GM23338 (cell line): Measurements from ENCODE around the gene VGLL4. TPM values are rescaled to one million over a fixed set of nuclear protein-coding genes. Genes with fewer than 3 reads are reported as not detected.

Source experiments
- ATAC-seq: fragments of 200-7000 bp; cut with Tn5 transposase; 3 replicates; pipeline ENCODE4 v1.9.1; 2020
- DNase-seq: peaks from one replicate; pipeline ENCODE4 v3.0.0-alpha.2; 2015; ENCODE audit warnings: low spot score
- H2AFZ ChIP-seq: fragments of 200-600 bp; sonication (generic); 2 replicates; pipeline ENCODE4 v1.8.0; 2016; ENCODE audit warnings: antibody characterized with exemption, mild to moderate bottlenecking, moderate library complexity
- H3F3A ChIP-seq: fragments of 200-600 bp; sonication (generic); replicated peaks from 2 replicates; pipeline ENCODE4 v1.8.0; 2017; ENCODE audit warnings: antibody characterized with exemption, mixed run types, low read depth
- H3K27ac ChIP-seq: fragments of 200-600 bp; sonication (generic); 2 replicates; pipeline ENCODE4 v1.6.1; 2016; ENCODE audit warnings: low read depth
- H3K27me3 ChIP-seq: fragments of 200-600 bp; sonication (generic); 2 replicates; pipeline ENCODE4 v1.8.0; 2016; ENCODE audit warnings: mild to moderate bottlenecking, mixed run types, moderate library complexity; ENCODE audit not compliant: insufficient read depth
- H3K36me3 ChIP-seq: fragments of 200-600 bp; sonication (generic); 2 replicates; pipeline ENCODE4 v1.8.0; 2016; ENCODE audit warnings: mild to moderate bottlenecking; ENCODE audit not compliant: insufficient read depth
- H3K4me1 ChIP-seq: fragments of 200-600 bp; sonication (generic); 2 replicates; pipeline ENCODE4 v1.8.0; 2016; ENCODE audit warnings: mild to moderate bottlenecking, moderate library complexity; ENCODE audit not compliant: insufficient read depth
- H3K4me2 ChIP-seq: fragments of 200-600 bp; sonication (generic); 2 replicates; pipeline ENCODE4 v1.7.1; 2017; ENCODE audit warnings: mixed run types
- H3K4me3 ChIP-seq: fragments of 200-600 bp; sonication (generic); 2 replicates; pipeline ENCODE4 v1.6.1; 2016; ENCODE audit warnings: mixed run types
- H3K79me2 ChIP-seq: fragments of 200-600 bp; sonication (generic); replicated peaks from 2 replicates; pipeline ENCODE4 v1.8.0; 2017; ENCODE audit warnings: mild to moderate bottlenecking; ENCODE audit not compliant: insufficient read depth
- H3K9me2 ChIP-seq: fragments of 200-600 bp; sonication (generic); 2 replicates; pipeline ENCODE4 v1.8.0; 2017; ENCODE audit not compliant: insufficient read depth
- H4K20me1 ChIP-seq: fragments of 200-600 bp; sonication (generic); replicated peaks from 2 replicates; pipeline ENCODE4 v1.8.0; 2017; ENCODE audit warnings: mild to moderate bottlenecking; ENCODE audit not compliant: insufficient read depth
- H3K27ac Mint-ChIP-seq: 2 replicates; pipeline ENCODE4 v1.8.0; 2020; ENCODE audit warnings: inconsistent platforms, mild to moderate bottlenecking, moderate library complexity, mixed read lengths
- H3K27me3 Mint-ChIP-seq: 3 replicates; pipeline ENCODE4 v1.8.0; 2022; ENCODE audit warnings: low read depth, mild to moderate bottlenecking, moderate library complexity, mixed read lengths, inconsistent platforms; ENCODE audit not compliant: insufficient read depth, poor library complexity
- H3K36me3 Mint-ChIP-seq: 3 replicates; pipeline ENCODE4 v1.8.0; 2021; ENCODE audit warnings: low read depth, mild to moderate bottlenecking, inconsistent platforms, moderate library complexity, mixed read lengths
- H3K4me1 Mint-ChIP-seq: 3 replicates; pipeline ENCODE4 v1.8.0; 2020; ENCODE audit warnings: mild to moderate bottlenecking, inconsistent platforms, mixed read lengths
- H3K4me3 Mint-ChIP-seq: 3 replicates; pipeline ENCODE4 v1.8.0; 2021; ENCODE audit warnings: moderate library complexity, mild to moderate bottlenecking, inconsistent platforms, mixed read lengths
- H3K9me3 Mint-ChIP-seq: 3 replicates; pipeline ENCODE4 v1.8.0; 2020; ENCODE audit warnings: moderate library complexity, mild to moderate bottlenecking, inconsistent platforms, mixed read lengths
- CREB1 ChIP-seq: fragments of 250-450 bp; sonication (Bioruptor Pico); IDR thresholded peaks from 2 replicates; pipeline ENCODE4 v1.5.0; 2020; ENCODE audit warnings: low read depth, mild to moderate bottlenecking, moderate library complexity
- EZH2 ChIP-seq: fragments of 200-600 bp; sonication (generic); IDR thresholded peaks from one replicate; pipeline ENCODE4 v1.8.0; 2017; ENCODE audit warnings: antibody characterized with exemption, mild to moderate bottlenecking, low read depth; ENCODE audit not compliant: unreplicated experiment
- EZH2phosphoT487 ChIP-seq: fragments of 200-600 bp; sonication (generic); IDR thresholded peaks from one replicate; pipeline ENCODE4 v1.8.1; 2018; ENCODE audit warnings: antibody characterized with exemption; ENCODE audit not compliant: unreplicated experiment
- POLR2AphosphoS5 ChIP-seq: IDR thresholded peaks from 2 replicates; pipeline ENCODE4 v1.6.1; 2016; ENCODE audit warnings: antibody characterized with exemption, low read depth
- STAT1 ChIP-seq: IDR thresholded peaks from one replicate; pipeline ENCODE4 v1.6.1; 2016; ENCODE audit warnings: antibody characterized with exemption; ENCODE audit not compliant: unreplicated experiment
- ZNF331 ChIP-seq: fragments of 250-450 bp; sonication (Bioruptor Pico); IDR thresholded peaks from 2 replicates; pipeline ENCODE4 v1.5.0; 2020; ENCODE audit warnings: low read depth, mild to moderate bottlenecking, moderate library complexity
- polyA plus RNA-seq: library from polyadenylated mRNA; unstranded; fragments of >200 nt; fragmentation: Nextera tagmentation; extraction: Ambion mirVana; gene quantifications from 2 replicates; pipeline ENCODE4 v1.2.1, GENCODE V29; 2016
- total RNA-seq: library from RNA; depleted of rRNA; stranded (reverse); fragments of >200 nt; shearing (Covaris generic); gene quantifications from 2 replicates; pipeline ENCODE4 v1.2.3, GENCODE V29; 2014
- TF ChIP-seq, protein P1 (sequence below), 2 experiments: fragments of 200-600 bp in 1 of 2; sonication (generic) in 1 of 2; conservative IDR thresholded peaks; 2 replicates each; pipeline versions ENCODE4 v1.5.1 to v1.6.1; 2016 to 2017; ENCODE audit warnings: antibody characterized with exemption in 2 of 2, low read depth in 2 of 2, mild to moderate bottlenecking in 2 of 2, moderate library complexity in 1 of 2
- TF ChIP-seq, protein P2 (sequence below): fragments of 250-450 bp; sonication (Bioruptor Pico); IDR thresholded peaks from 2 replicates; pipeline ENCODE4 v1.5.0; 2020; ENCODE audit warnings: mild to moderate bottlenecking, moderate library complexity

The VGLL4 gene
- total and polyA plus RNA-seq, 2 experiments from 2014 or later: 20.8 to 45.9 TPM

DNA sequence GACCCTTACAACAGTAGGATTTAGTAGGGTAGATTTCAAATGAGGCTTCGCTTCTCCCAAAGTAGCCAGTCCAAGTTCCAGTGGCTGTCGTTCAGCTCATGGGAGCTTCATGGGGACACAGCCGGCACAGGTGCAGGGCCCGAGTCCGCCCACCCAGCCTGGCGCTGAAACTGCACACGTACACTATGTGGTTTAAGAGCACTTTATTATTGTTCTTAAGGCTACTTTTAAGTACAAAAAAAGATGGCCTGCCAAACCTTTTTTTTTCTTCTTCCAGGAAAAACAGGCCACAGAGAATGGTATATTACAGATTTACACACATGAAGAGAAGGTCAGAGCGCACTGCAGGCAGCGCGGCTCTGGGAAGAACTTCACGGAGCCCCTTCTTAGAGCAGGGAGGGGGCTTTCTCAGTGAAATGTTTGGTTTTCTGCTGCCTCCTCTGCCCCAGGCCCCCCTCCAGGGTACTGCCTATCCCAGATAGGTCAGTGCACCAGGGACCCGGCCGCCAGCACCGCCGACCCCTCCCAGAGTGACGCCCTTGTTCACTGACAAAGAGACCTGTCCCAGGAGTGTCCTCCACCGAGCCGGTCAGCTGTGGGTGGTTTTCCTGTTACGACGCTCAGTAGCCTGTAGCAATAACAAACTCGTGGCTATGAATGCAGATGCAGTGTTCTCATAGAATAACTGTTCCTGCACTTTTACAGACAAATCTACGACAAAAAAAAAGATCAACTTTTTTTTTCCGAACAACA, 87.7 kb downstream of the VGLL4 start:
- H3K9me3 Mint-ChIP-seq: no peaks in the 10 kb centered on the region; the same call in 2 of the 3 replicates
- no peaks in the 10 kb centered on the region for H3K4me1 ChIP-seq

More for the DNA sequence above, 87.7 kb downstream of the VGLL4 start:
- H2AFZ ChIP-seq: no peak overlapping the region
- TF ChIP-seq STAT1 (no peak), ZNF331 (no peak), POLR2AphosphoS5 (no peak), EZH2phosphoT487 (no peak), CREB1 (CRISPR knock-in tag) (no peak), EZH2 (no peak)
- TF ChIP-seq, protein P1, sequence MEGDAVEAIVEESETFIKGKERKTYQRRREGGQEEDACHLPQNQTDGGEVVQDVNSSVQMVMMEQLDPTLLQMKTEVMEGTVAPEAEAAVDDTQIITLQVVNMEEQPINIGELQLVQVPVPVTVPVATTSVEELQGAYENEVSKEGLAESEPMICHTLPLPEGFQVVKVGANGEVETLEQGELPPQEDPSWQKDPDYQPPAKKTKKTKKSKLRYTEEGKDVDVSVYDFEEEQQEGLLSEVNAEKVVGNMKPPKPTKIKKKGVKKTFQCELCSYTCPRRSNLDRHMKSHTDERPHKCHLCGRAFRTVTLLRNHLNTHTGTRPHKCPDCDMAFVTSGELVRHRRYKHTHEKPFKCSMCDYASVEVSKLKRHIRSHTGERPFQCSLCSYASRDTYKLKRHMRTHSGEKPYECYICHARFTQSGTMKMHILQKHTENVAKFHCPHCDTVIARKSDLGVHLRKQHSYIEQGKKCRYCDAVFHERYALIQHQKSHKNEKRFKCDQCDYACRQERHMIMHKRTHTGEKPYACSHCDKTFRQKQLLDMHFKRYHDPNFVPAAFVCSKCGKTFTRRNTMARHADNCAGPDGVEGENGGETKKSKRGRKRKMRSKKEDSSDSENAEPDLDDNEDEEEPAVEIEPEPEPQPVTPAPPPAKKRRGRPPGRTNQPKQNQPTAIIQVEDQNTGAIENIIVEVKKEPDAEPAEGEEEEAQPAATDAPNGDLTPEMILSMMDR (conservative IDR thresholded peaks at IDR 0.05; ENCODE audit: low read depth in 2 of 2): no peak
- TF ChIP-seq, protein P2, sequence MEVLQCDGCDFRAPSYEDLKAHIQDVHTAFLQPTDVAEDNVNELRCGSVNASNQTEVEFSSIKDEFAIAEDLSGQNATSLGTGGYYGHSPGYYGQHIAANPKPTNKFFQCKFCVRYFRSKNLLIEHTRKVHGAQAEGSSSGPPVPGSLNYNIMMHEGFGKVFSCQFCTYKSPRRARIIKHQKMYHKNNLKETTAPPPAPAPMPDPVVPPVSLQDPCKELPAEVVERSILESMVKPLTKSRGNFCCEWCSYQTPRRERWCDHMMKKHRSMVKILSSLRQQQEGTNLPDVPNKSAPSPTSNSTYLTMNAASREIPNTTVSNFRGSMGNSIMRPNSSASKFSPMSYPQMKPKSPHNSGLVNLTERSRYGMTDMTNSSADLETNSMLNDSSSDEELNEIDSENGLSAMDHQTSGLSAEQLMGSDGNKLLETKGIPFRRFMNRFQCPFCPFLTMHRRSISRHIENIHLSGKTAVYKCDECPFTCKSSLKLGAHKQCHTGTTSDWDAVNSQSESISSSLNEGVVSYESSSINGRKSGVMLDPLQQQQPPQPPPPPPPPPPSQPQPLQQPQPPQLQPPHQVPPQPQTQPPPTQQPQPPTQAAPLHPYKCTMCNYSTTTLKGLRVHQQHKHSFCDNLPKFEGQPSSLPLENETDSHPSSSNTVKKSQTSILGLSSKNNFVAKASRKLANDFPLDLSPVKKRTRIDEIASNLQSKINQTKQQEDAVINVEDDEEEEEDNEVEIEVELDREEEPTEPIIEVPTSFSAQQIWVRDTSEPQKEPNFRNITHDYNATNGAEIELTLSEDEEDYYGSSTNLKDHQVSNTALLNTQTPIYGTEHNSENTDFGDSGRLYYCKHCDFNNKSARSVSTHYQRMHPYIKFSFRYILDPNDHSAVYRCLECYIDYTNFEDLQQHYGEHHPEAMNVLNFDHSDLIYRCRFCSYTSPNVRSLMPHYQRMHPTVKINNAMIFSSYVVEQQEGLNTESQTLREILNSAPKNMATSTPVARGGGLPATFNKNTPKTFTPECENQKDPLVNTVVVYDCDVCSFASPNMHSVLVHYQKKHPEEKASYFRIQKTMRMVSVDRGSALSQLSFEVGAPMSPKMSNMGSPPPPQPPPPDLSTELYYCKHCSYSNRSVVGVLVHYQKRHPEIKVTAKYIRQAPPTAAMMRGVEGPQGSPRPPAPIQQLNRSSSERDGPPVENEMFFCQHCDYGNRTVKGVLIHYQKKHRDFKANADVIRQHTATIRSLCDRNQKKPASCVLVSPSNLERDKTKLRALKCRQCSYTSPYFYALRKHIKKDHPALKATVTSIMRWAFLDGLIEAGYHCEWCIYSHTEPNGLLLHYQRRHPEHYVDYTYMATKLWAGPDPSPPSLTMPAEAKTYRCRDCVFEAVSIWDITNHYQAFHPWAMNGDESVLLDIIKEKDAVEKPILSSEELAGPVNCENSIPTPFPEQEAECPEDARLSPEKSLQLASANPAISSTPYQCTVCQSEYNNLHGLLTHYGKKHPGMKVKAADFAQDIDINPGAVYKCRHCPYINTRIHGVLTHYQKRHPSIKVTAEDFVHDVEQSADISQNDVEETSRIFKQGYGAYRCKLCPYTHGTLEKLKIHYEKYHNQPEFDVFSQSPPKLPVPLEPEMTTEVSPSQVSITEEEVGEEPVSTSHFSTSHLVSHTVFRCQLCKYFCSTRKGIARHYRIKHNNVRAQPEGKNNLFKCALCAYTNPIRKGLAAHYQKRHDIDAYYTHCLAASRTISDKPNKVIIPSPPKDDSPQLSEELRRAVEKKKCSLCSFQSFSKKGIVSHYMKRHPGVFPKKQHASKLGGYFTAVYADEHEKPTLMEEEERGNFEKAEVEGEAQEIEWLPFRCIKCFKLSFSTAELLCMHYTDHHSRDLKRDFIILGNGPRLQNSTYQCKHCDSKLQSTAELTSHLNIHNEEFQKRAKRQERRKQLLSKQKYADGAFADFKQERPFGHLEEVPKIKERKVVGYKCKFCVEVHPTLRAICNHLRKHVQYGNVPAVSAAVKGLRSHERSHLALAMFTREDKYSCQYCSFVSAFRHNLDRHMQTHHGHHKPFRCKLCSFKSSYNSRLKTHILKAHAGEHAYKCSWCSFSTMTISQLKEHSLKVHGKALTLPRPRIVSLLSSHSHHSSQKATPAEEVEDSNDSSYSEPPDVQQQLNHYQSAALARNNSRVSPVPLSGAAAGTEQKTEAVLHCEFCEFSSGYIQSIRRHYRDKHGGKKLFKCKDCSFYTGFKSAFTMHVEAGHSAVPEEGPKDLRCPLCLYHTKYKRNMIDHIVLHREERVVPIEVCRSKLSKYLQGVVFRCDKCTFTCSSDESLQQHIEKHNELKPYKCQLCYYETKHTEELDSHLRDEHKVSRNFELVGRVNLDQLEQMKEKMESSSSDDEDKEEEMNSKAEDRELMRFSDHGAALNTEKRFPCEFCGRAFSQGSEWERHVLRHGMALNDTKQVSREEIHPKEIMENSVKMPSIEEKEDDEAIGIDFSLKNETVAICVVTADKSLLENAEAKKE (CRISPR knock-in tag): no peak
- no peak for ATAC-seq
- Mint-ChIP-seq H3K4me3 (no peak overlapping the region; the same call in 2 of the 3 replicates), H3K27me3 (peaks cover 7% of the 10 kb centered on the region), H3K36me3 (peaks cover 30% of the 10 kb centered on the region), H3K4me1 (peaks cover 11% of the 10 kb centered on the region), H3K27ac (no peak overlapping the region)
- H3K79me2 ChIP-seq: peaks cover 11% of the 10 kb centered on the region; the same call in 1 of the 2 replicates
- no peaks in the 10 kb centered on the region for H3K27me3 ChIP-seq
- peaks cover 12% of the 10 kb centered on the region; the same call in 1 of the 2 replicates for H4K20me1 ChIP-seq
- no peaks in the 10 kb centered on the region for H3K36me3 ChIP-seq
- H3K4me2 ChIP-seq: no peak overlapping the region
- H3K27ac ChIP-seq: no peak overlapping the region
- no peak overlapping the region for H3K4me3 ChIP-seq
- no peak for DNase-seq
- H3F3A ChIP-seq: no peaks in the 10 kb centered on the region
- no peaks in the 10 kb centered on the region for H3K9me2 ChIP-seq
